Kidney epithelial cell (primary cell): ENCODE results near the gene INTS13. TPM values are rescaled to one million over a fixed set of nuclear protein-coding genes. Genes with fewer than 3 reads are reported as not detected.

Experiments
- DNase-seq: peaks from one replicate; pipeline ENCODE4 v3.0.0-alpha.2; 2010; ENCODE audit warnings: low read depth
- H3K27me3 ChIP-seq: 2 replicates; pipeline ENCODE4 v1.6.0; 2011; ENCODE audit warnings: low read length; ENCODE audit not compliant: control insufficient read depth, insufficient read depth
- H3K36me3 ChIP-seq: 2 replicates; pipeline ENCODE4 v1.5.1; 2011; ENCODE audit warnings: low read length; ENCODE audit not compliant: control insufficient read depth, insufficient read depth
- H3K4me3 ChIP-seq: 2 replicates; pipeline ENCODE4 v1.5.1; 2011; ENCODE audit warnings: low read depth, mild to moderate bottlenecking, control low read depth, low read length
- total RNA-seq: library from RNA; depleted of rRNA; stranded (reverse); fragments of >200 nt; gene quantifications from 2 replicates; pipeline ENCODE4 v1.2.3, GENCODE V29; 2015
- TF ChIP-seq, protein P1 (sequence below): IDR thresholded peaks from 2 replicates; pipeline ENCODE4 v1.5.1; 2011; ENCODE audit warnings: mild to moderate bottlenecking, moderate library complexity, low read length, control low read depth, inconsistent platforms; ENCODE audit not compliant: insufficient read depth, poor library complexity, severe bottlenecking

The INTS13 gene
- total RNA-seq, 1 donor from 2014 or later, result 27.3 TPM

- Histone ChIP-seq H3K4me3 (no peak overlapping the region), H3K36me3 (peaks cover 1% of the 10 kb centered on the region), H3K27me3 (no peaks in the 10 kb centered on the region)
- TF ChIP-seq, protein P1, sequence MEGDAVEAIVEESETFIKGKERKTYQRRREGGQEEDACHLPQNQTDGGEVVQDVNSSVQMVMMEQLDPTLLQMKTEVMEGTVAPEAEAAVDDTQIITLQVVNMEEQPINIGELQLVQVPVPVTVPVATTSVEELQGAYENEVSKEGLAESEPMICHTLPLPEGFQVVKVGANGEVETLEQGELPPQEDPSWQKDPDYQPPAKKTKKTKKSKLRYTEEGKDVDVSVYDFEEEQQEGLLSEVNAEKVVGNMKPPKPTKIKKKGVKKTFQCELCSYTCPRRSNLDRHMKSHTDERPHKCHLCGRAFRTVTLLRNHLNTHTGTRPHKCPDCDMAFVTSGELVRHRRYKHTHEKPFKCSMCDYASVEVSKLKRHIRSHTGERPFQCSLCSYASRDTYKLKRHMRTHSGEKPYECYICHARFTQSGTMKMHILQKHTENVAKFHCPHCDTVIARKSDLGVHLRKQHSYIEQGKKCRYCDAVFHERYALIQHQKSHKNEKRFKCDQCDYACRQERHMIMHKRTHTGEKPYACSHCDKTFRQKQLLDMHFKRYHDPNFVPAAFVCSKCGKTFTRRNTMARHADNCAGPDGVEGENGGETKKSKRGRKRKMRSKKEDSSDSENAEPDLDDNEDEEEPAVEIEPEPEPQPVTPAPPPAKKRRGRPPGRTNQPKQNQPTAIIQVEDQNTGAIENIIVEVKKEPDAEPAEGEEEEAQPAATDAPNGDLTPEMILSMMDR, result no peak
- DNase-seq, result no peak
Measured at GRCh38 chr12:26954027-26954426, 16.2 kb upstream of the INTS13 start.

- peaks cover 1% of the 10 kb centered on the region for H3K36me3 ChIP-seq
- H3K27me3 ChIP-seq, result no peaks in the 10 kb centered on the region
- TF ChIP-seq, protein P1, result no peak
- DNase-seq, result no peak
- H3K4me3 ChIP-seq, result no peak overlapping the region
Measured at GRCh38 chr12:26953447-26953846, 15.7 kb upstream of the INTS13 start.

GRCh38 chr12:26948309-26948708 is 10.5 kb upstream of the INTS13 start:
- Histone ChIP-seq H3K27me3 (no peaks in the 10 kb centered on the region), H3K36me3 (no peaks in the 10 kb centered on the region), H3K4me3 (no peak overlapping the region)
- no peak for DNase-seq
- TF ChIP-seq, protein P1, result no peak

DNA sequence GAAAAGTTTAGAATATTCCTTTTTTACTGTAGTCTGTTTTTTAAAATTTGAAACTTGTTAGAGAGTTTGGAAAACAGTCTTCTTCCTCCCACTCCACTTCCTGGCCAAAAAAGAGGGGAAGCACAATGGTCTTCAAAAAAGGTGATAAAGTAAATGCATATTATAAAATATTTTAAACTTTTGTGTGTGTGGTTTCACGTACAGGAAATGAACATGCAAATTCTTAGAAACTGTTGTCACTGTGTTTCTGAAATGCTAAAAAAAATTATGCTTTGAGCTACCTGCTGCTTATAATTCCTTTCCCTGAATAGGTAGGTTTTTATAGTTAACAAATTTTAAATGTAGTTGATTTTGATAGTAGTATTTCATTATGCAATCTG is 3.4 kb upstream of the INTS13 start:
- TF ChIP-seq, protein P1, result no peak
- DNase-seq, result no peak
- H3K4me3 ChIP-seq, result no peak overlapping the region
- no peaks in the 10 kb centered on the region for H3K27me3 ChIP-seq
- no peaks in the 10 kb centered on the region for H3K36me3 ChIP-seq

DNA sequence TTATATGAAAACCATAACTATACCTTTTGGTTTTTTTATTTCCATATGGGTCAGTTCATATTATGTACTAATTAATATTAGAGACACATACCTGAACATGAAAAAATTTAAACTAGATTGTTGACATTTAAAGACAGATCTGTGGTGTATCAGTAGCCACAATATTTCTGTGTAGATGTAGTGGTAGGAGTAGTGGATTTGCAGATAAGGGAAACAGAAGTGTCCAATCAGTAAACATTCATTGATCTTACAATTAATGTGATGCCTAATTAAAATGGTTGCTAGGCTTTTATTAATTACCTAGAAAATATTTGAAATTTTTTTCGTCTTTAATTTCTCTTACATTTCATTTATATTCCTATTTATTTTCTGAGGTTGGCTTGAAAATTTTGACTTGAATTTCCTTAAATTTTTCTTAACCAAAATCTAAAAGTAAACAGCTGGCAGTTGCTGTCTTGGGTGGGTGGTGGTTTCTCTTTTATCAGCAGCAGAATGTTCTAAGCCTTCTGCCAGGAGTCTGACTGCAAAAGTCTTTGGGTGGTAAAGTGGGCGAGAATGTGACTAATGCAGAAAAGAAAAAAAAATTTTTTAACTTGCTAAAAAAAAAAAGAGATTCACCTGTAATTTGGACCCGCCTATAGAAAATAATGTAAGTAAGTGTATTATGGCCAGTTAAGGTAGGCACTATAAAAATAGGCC is 2.9 kb upstream of the INTS13 start:
- DNase-seq, result no peak
- no peak overlapping the region for H3K4me3 ChIP-seq
- no peaks in the 10 kb centered on the region for H3K36me3 ChIP-seq
- TF ChIP-seq, protein P1, result no peak
- no peaks in the 10 kb centered on the region for H3K27me3 ChIP-seq

DNA sequence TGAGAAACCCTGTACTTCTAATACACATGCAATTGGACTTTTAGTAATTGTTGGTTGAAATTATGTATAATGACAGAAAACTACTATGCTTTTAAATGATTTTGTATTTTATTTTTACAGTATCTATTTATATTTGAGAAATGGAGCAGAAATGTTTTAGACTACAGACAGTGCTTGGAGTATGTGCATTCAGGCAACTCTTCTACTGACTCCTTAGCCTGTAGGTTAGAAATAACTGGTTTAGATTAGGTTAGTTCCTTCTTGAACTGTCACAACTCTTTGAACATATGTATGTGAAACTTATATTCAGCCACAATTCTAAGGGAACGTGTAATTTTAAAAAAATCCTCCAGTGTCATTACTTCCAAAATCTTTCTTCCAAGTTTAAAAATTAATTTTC is 2.2 kb upstream of the INTS13 start:
- H3K4me3 ChIP-seq, result no peak overlapping the region
- H3K36me3 ChIP-seq, result no peaks in the 10 kb centered on the region
- H3K27me3 ChIP-seq, result no peaks in the 10 kb centered on the region
- no peak for DNase-seq
- TF ChIP-seq, protein P1, result no peak
